H1 (cell line): ENCODE results near the gene ACSF2. TPM values are rescaled to one million over a fixed set of nuclear protein-coding genes. Genes with fewer than 3 reads are reported as not detected.

Experiments
- BACH1 ChIP-seq: IDR thresholded peaks from 2 replicates; pipeline ENCODE4 v1.6.1; 2012; ENCODE audit warnings: low read length, improper control_type of control experiment
- CHD2 ChIP-seq: IDR thresholded peaks from 2 replicates; pipeline ENCODE4 v1.6.1; 2012; ENCODE audit warnings: low read length, improper control_type of control experiment
- EGR1 ChIP-seq: IDR thresholded peaks from 2 replicates; pipeline ENCODE4 v1.6.1; 2011; ENCODE audit warnings: low read depth, low read length, borderline replicate concordance
- HDAC2 ChIP-seq, 2 experiments: fragments of 300-600 bp in 1 of 2; sonication (generic) in 1 of 2; IDR thresholded peaks; 2 replicates each; pipeline ENCODE4 v1.6.1; 2011 to 2012; ENCODE audit warnings: low read depth in 2 of 2, low read length in 2 of 2, mild to moderate bottlenecking in 2 of 2, moderate library complexity in 2 of 2, borderline replicate concordance in 1 of 2, inconsistent platforms in 1 of 2
- NANOG ChIP-seq: IDR thresholded peaks from 2 replicates; pipeline ENCODE4 v1.6.1; 2011; ENCODE audit warnings: low read length, low read depth, mild to moderate bottlenecking, inconsistent platforms; ENCODE audit not compliant: insufficient read depth, poor library complexity, severe bottlenecking
- POLR2AphosphoS5 ChIP-seq: IDR thresholded peaks from 2 replicates; pipeline ENCODE4 v1.6.1; 2011; ENCODE audit warnings: low read depth, low read length
- polyA plus RNA-seq, 7 experiments: library from polyadenylated mRNA; depleted of rRNA in 3 of 7; stranded (reverse) in 5 of 7; unstranded in 2 of 7; fragments of >200 nt in 5 of 7; fragments of 200-250 nt in 2 of 7; gene quantifications; 1 replicate in 5 of 7; 2 replicates in 1 of 7; 4 replicates in 1 of 7; pipeline versions ENCODE4 v1.2.1 to v1.2.3, GENCODE V29; 2011 to 2013; ENCODE audit warnings: missing spikeins in 2 of 7, mixed read lengths in 2 of 7
- total RNA-seq: library from RNA; stranded (reverse); fragmentation: NEBNext Ultra II Directional; extraction: Animal tissue kit (Norgen Biotek cat#: 25700); gene quantifications from 2 replicates; pipeline ENCODE4 v1.2.1, GENCODE V29; 2021
- TF ChIP-seq, protein P1 (sequence below): fragments of 300-600 bp; sonication (generic); IDR thresholded peaks from 2 replicates; pipeline ENCODE4 v1.7.1; 2012; ENCODE audit warnings: low read length, moderate library complexity, mild to moderate bottlenecking, inconsistent platforms; ENCODE audit not compliant: insufficient replicate concordance
- TF ChIP-seq, protein P2 (sequence below): IDR thresholded peaks from 2 replicates; pipeline ENCODE4 v1.6.1; 2012; ENCODE audit warnings: inconsistent platforms

The ACSF2 gene
- total and polyA plus RNA-seq, 2 of the 8 experiments (the other 6 are each of a cell fraction or from before 2014, with no cell fraction given), result 14.5 to 16.3 TPM

DNA sequence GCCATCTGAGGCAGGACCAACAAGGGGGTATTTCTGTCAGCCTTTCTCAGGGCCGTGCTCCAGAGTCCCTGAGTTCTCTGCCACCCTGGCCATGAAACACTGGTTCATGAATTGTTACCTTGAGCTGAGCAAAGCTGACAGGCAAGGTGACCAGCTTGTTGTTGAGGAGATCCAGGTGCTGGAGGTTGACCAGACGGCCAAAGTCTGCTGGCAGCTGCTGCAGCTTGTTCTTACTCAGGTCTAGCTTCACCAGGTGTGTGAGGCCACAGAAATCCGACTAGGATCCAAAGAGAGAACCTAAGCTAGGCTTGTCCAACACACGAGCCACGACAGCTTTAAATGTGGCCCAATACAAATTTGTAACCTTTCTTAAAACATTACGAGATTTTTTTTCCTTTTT lies 33.4 kb upstream of the ACSF2 start (continued):
- TF ChIP-seq, protein P1, sequence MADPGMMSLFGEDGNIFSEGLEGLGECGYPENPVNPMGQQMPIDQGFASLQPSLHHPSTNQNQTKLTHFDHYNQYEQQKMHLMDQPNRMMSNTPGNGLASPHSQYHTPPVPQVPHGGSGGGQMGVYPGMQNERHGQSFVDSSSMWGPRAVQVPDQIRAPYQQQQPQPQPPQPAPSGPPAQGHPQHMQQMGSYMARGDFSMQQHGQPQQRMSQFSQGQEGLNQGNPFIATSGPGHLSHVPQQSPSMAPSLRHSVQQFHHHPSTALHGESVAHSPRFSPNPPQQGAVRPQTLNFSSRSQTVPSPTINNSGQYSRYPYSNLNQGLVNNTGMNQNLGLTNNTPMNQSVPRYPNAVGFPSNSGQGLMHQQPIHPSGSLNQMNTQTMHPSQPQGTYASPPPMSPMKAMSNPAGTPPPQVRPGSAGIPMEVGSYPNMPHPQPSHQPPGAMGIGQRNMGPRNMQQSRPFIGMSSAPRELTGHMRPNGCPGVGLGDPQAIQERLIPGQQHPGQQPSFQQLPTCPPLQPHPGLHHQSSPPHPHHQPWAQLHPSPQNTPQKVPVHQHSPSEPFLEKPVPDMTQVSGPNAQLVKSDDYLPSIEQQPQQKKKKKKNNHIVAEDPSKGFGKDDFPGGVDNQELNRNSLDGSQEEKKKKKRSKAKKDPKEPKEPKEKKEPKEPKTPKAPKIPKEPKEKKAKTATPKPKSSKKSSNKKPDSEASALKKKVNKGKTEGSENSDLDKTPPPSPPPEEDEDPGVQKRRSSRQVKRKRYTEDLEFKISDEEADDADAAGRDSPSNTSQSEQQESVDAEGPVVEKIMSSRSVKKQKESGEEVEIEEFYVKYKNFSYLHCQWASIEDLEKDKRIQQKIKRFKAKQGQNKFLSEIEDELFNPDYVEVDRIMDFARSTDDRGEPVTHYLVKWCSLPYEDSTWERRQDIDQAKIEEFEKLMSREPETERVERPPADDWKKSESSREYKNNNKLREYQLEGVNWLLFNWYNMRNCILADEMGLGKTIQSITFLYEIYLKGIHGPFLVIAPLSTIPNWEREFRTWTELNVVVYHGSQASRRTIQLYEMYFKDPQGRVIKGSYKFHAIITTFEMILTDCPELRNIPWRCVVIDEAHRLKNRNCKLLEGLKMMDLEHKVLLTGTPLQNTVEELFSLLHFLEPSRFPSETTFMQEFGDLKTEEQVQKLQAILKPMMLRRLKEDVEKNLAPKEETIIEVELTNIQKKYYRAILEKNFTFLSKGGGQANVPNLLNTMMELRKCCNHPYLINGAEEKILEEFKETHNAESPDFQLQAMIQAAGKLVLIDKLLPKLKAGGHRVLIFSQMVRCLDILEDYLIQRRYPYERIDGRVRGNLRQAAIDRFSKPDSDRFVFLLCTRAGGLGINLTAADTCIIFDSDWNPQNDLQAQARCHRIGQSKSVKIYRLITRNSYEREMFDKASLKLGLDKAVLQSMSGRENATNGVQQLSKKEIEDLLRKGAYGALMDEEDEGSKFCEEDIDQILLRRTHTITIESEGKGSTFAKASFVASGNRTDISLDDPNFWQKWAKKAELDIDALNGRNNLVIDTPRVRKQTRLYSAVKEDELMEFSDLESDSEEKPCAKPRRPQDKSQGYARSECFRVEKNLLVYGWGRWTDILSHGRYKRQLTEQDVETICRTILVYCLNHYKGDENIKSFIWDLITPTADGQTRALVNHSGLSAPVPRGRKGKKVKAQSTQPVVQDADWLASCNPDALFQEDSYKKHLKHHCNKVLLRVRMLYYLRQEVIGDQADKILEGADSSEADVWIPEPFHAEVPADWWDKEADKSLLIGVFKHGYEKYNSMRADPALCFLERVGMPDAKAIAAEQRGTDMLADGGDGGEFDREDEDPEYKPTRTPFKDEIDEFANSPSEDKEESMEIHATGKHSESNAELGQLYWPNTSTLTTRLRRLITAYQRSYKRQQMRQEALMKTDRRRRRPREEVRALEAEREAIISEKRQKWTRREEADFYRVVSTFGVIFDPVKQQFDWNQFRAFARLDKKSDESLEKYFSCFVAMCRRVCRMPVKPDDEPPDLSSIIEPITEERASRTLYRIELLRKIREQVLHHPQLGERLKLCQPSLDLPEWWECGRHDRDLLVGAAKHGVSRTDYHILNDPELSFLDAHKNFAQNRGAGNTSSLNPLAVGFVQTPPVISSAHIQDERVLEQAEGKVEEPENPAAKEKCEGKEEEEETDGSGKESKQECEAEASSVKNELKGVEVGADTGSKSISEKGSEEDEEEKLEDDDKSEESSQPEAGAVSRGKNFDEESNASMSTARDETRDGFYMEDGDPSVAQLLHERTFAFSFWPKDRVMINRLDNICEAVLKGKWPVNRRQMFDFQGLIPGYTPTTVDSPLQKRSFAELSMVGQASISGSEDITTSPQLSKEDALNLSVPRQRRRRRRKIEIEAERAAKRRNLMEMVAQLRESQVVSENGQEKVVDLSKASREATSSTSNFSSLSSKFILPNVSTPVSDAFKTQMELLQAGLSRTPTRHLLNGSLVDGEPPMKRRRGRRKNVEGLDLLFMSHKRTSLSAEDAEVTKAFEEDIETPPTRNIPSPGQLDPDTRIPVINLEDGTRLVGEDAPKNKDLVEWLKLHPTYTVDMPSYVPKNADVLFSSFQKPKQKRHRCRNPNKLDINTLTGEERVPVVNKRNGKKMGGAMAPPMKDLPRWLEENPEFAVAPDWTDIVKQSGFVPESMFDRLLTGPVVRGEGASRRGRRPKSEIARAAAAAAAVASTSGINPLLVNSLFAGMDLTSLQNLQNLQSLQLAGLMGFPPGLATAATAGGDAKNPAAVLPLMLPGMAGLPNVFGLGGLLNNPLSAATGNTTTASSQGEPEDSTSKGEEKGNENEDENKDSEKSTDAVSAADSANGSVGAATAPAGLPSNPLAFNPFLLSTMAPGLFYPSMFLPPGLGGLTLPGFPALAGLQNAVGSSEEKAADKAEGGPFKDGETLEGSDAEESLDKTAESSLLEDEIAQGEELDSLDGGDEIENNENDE, result no peak
- TF ChIP-seq BACH1 (no peak), CHD2 (no peak), HDAC2 (IDR thresholded peaks at IDR 0.05; ENCODE audit: borderline replicate concordance in 1 of 2, low read depth in 2 of 2, low read length in 2 of 2) (no peak), NANOG (no peak), EGR1 (no peak), POLR2AphosphoS5 (no peak)
- TF ChIP-seq, protein P2, sequence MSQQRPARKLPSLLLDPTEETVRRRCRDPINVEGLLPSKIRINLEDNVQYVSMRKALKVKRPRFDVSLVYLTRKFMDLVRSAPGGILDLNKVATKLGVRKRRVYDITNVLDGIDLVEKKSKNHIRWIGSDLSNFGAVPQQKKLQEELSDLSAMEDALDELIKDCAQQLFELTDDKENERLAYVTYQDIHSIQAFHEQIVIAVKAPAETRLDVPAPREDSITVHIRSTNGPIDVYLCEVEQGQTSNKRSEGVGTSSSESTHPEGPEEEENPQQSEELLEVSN, result no peak
- TF ChIP-seq, all 59 proteins: peak for 0
